NCI-H2227 (cell line): ENCODE data around the gene ADAMTS1.

Experiments used
- DNase-seq: peaks from one replicate; lab custom pipeline; 2025; ENCODE audit not compliant: unreplicated experiment; lab: John Stamatoyannopoulos, UW

The ADAMTS1 gene

DNA sequence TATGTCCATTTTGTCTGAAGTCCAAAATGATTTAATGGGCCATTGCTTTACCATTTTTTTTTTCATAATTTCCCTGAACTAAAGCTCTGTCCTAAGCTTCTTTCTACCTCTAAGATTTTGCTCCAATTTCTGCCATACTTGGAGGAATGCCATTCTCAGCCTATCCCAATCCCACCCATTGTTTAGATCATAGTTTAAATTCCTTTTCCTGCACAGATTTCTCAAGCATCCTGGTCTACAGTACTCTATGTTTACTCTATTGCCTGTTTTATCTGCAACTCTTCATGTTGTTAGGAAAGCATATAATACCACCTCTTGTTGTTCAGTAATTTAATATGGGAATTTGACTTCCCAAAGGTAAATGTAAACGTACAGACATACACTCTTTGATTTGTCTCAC lies 30.8 kb downstream of the ADAMTS1 start:
- no peak for DNase-seq

GRCh38 chr21:26813426-26813998 lies 31.7 kb downstream of the ADAMTS1 start:
- DNase-seq, result no peak

DNA sequence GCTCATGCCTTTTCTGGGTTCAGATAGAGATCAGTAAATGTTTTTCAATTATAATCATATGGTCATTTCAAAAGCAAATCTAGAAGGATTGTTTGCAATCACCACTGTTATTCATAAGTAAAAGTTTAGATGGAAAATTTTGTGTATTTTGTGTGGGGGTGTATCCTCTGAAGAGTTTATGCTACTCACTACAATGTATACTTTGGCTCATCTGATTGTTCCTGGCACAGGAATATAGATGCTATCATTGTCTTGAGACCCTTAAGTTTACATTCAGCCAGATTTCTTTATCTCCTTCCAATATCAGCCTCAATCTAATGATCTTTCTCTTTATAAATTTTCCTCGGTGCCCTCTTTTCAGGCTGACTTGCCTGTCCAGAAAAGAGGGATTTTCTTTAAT lies 33.0 kb downstream of the ADAMTS1 start:
- DNase-seq, result no peak

DNA sequence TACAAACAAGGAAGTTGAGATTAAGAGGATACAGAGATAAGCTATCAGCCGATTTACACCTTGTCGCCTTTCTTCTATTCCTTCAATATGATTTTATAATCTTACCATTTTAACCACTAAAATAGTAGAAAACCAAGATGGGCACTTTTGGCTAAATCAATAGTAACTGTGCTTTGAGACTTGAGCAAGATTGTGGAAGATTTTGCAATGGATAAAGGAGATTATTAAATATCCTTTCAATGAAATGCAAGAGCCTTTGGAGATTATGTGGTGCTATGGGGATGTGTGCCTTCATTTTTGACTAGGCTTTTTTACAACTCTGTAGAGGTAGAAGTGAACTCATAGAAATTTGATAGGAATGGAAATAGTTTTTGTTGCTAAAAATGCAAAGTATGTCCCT lies 33.7 kb downstream of the ADAMTS1 start:
- no peak for DNase-seq

DNA sequence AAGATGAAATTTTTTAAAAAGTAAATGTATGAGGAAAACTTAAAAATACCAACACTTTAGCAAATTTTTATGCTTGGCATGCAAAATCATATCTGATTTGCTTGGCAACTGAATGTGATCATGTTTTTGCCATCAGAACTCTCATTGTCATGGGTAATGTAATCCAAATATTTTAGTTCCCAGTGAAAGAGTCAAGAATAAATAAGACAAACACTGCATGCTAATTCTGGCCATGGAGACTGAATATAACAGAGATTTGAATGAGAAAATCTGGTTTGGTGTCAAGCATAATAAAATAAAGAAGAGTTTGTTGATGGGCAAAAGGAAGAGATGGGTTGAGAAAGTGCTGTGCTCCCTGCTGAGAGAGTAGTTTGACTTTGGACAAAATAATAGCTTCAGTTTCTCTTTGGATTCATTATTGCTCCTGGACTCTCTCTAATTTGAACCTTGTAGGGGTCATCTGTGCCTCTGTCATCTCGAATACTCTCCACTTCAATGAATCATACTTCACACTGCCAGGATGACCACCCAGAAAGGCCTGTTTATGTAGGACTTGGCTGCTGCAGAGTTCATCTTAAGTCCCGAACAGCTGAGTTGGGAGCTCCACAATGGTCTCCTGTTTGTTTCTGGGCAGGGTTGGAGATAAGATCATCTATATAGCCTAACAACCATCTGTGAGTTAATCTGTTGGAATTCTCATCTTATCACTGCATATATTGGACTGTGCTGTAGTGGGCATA lies 34.4 kb downstream of the ADAMTS1 start:
- DNase-seq, result no peak

- no peak for DNase-seq
Measured at GRCh38 chr21:26810266-26810665, 34.9 kb downstream of the ADAMTS1 start.

DNA sequence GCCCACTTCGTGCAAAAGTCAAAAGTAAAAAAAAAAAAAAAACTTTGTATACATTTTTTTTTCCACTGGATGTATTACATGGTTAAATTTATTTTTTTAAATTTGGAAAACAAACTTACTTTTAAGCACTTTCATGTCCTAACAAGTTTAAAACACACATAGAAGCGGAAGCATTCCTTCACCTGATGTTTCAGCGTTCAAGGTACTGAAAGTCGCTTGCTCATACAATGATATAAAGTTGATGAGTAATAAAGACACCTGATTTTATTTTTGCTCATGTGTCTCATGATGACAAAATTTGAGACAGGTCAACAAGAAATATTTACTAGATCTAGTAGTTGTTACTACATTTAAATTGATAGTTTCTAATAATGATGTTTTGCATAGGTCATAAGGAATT lies 35.5 kb downstream of the ADAMTS1 start:
- DNase-seq, result no peak

GRCh38 chr21:26806801-26807295 lies 38.4 kb downstream of the ADAMTS1 start:
- DNase-seq, result no peak

DNA sequence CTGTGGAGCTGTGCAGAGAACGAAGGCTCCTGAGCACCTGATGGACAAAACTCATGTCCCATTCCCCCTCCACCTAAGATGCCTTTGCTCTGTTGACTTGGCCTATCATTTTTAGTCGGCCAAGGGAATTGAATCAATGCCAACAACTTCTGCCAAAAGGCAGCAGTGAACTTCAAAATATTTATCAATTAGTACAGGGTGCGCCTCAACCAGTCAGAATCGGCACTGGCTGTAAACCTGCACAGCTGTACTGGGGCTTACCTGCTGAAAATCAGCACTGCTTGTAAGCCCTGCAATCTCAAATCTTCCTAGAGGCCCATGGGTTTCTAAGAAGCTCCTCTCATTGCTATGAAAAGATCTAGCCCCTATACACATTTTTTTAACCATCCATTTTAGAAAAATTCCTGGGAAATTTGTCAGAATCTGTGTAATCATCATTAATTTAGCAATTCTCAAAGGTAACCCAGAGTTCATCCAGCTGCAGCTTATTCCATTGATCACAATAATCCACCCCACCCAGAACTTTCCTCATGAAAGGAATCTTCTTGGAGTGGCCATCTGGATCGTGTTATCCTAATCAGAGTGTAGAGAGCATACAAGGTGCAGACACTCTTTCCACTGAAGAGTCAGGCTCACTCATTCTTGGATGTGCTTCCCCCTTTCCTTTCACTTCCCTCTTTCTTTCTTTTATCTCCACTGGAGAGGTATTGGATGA lies 40.2 kb downstream of the ADAMTS1 start:
- DNase-seq, result no peak

DNA sequence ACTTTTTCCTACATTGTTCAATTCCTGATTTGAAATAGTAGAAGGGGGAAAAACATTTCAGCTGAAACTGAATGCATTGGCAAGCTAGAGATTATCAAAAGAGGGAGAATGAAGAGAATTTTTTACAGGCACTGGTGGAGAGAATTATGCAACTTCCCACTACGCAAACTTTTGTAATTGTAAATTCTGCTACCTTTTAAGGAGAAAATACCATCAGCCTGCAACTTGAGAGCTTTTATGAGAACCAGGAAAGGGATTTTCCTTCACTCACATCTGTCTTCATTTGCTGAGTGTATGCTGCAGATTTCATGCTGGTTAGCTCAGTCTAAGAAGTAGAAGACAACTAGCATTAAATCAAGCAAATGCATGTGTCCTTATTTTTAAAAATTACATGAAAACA lies 43.7 kb downstream of the ADAMTS1 start:
- no peak for DNase-seq

GRCh38 chr21:26800970-26801431 lies 44.2 kb downstream of the ADAMTS1 start:
- no peak for DNase-seq

DNA sequence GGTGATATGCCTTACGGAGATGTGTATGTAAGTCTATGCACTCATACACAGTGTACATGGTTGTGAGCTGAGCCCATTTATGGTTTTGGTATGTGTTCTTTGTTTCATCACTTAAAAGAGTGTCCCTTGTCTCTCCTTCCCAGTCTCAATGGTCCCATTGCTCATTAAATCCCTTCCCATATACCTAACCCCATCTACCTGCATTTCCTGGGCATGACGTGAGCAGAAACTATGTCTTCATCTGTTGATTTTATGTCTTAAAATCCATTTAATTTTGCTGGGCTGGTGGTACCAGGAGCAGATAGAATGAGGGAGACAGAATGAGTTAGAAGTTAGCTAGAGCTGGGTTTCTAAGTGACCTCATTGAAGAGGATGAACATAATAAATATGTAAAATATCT lies 44.8 kb downstream of the ADAMTS1 start:
- DNase-seq, result no peak

- no peak for DNase-seq
Measured at GRCh38 chr21:26800001-26800400, 45.2 kb downstream of the ADAMTS1 start.

GRCh38 chr21:26798856-26799751 lies 46.1 kb downstream of the ADAMTS1 start:
- DNase-seq, result no peak

- DNase-seq, result no peak
Measured at GRCh38 chr21:26797878-26798456, 47.2 kb downstream of the ADAMTS1 start.

GRCh38 chr21:26795866-26796329 lies 49.3 kb downstream of the ADAMTS1 start:
- DNase-seq, result no peak

- DNase-seq, result no peak
Measured at GRCh38 chr21:26795412-26795805, 49.8 kb downstream of the ADAMTS1 start.

DNA sequence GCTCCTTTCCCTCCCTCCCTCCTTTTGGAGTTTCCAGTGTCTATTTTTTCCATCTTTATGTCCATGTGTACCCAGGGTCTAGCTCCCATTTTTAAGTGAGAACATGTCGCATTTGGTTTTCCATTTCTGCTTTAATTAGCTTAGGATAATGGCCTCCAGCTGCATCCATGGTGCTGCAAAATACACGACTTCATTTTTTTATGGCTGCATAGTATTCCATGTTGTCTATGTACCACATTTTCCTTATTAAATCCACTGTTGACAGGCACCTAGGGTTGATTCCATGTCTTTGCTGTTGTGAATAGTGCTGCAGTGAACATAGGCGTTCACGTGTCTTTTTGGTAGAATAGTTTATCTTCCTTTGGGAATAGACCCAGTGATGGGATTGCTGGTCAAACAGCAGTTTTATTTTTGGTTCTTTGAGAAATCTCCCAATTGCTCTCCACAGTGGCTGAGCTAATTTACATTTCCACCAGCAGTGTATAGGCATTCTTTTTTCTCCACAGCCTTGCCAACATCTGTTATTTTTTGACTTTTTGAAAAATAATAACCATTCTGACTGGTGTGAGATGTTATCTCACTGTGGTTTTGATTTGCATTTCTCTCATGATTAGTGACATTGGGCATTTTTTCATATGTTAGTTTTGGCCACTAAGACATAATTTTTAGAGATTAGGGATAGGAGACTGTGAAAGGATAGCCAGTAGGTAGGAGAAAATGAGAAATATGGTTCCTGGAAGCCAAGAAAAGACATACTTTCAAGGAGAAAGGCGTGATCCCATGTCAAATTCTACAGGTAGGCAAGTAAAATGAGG lies 50.4 kb downstream of the ADAMTS1 start:
- no peak for DNase-seq

DNA sequence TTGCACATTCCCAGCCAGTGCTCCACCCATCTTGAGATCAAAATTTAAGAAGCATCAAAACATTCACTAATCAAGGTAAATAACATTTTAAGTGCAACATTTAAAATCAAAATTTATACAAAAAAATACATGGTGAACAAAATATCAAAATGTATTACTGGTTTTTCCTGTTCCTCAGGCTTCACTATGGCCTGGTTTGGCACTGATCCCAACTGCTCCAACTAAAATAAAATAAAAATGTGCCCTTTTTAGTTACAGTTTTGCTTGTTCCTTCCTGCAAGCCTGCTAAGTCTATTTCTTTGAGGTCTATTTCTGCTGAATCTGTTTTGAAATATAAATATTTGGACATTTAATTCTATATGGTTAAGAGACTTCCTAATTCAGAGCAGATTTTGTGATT lies 54.9 kb downstream of the ADAMTS1 start:
- no peak for DNase-seq

GRCh38 chr21:26788790-26789189 lies 56.4 kb downstream of the ADAMTS1 start:
- no peak for DNase-seq
